ENCODE results near the gene ADGRL3.

Gene ADGRL3

DNA sequence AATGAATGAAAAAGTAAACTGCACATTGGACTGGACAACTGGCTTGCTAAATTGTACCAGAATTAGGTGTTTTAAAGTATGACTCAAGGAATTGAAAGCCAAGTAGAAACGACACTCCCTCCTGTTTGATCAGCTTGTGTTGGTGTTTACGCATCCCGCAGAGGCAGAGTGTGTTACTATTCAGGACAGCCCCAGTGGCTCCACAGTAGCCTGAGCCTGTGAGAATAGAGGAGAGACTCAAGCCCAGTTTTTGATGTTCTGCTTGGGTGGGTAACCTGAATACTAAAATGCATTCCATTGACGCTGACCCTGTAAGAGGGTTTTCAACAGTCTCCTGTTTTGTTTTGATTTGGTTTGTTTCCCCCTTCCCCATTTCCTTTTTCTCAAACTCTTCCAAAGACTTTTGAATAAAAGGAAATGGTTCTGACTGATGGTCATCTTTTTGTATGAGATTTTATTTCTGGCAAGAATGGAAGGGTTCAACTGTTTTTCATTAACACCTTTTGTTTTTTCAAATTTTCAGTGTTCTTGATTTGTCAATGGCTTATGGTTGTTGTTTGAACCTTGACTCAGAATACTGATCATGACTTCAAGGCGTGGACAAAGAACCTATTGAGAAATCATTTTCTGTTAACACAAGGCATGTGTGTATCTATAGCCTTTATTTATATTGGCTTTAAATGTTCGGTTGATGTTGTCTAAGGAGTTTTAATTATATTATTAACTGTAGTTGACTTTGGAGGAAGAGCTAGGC is 10.2 kb downstream of the ADGRL3 start:
- ATAC-seq (ENCODE audit: low read depth): no peak

GRCh38 chr4:61211781-61212180 is 11.7 kb downstream of the ADGRL3 start:
- TF ChIP-seq CTCF (IDR thresholded peaks at IDR 0.05; ENCODE audit: poor library complexity, severe bottlenecking): no peak
- no peak for DNase-seq (ENCODE audit: low spot score)
- H3K27me3 ChIP-seq (ENCODE audit: insufficient read depth, poor library complexity, severe bottlenecking): no peaks in the 10 kb centered on the region
- no peak overlapping the region for H3K27ac ChIP-seq (ENCODE audit: poor library complexity, severe bottlenecking)
- no peak for ATAC-seq (ENCODE audit: low read depth)
- no peaks in the 10 kb centered on the region for H3K4me1 ChIP-seq (ENCODE audit: insufficient read depth, poor library complexity, severe bottlenecking)
- no peaks in the 10 kb centered on the region for H3K36me3 ChIP-seq (ENCODE audit: low read depth)
- H3K4me3 ChIP-seq (ENCODE audit: severe bottlenecking): no peak overlapping the region
- H3K9me3 ChIP-seq (ENCODE audit: severe bottlenecking): no peaks in the 10 kb centered on the region

More for the DNA sequence above, 10.2 kb downstream of the ADGRL3 start:
- no peak for DNase-seq (ENCODE audit: low spot score)
- Histone ChIP-seq H3K27ac (ENCODE audit: poor library complexity, severe bottlenecking) (no peak overlapping the region), H3K27me3 (ENCODE audit: insufficient read depth, poor library complexity, severe bottlenecking) (no peaks in the 10 kb centered on the region), H3K9me3 (ENCODE audit: severe bottlenecking) (no peaks in the 10 kb centered on the region), H3K4me3 (ENCODE audit: severe bottlenecking) (no peak overlapping the region), H3K4me1 (ENCODE audit: insufficient read depth, poor library complexity, severe bottlenecking) (no peaks in the 10 kb centered on the region), H3K36me3 (ENCODE audit: low read depth) (no peaks in the 10 kb centered on the region)
- no peak for TF ChIP-seq CTCF (IDR thresholded peaks at IDR 0.05; ENCODE audit: poor library complexity, severe bottlenecking)

- H3K9me3 ChIP-seq (ENCODE audit: severe bottlenecking): no peaks in the 10 kb centered on the region
- no peaks in the 10 kb centered on the region for H3K4me1 ChIP-seq (ENCODE audit: insufficient read depth, poor library complexity, severe bottlenecking)
- DNase-seq (ENCODE audit: low spot score) (no peak), ATAC-seq (ENCODE audit: low read depth) (no peak)
- H3K4me3 ChIP-seq (ENCODE audit: severe bottlenecking): no peak overlapping the region
- H3K36me3 ChIP-seq (ENCODE audit: low read depth): no peaks in the 10 kb centered on the region
- no peaks in the 10 kb centered on the region for H3K27me3 ChIP-seq (ENCODE audit: insufficient read depth, poor library complexity, severe bottlenecking)
- no peak overlapping the region for H3K27ac ChIP-seq (ENCODE audit: poor library complexity, severe bottlenecking)
- TF ChIP-seq CTCF (IDR thresholded peaks at IDR 0.05; ENCODE audit: poor library complexity, severe bottlenecking): no peak
Measured at GRCh38 chr4:61212788-61213187, 12.7 kb downstream of the ADGRL3 start.

DNA sequence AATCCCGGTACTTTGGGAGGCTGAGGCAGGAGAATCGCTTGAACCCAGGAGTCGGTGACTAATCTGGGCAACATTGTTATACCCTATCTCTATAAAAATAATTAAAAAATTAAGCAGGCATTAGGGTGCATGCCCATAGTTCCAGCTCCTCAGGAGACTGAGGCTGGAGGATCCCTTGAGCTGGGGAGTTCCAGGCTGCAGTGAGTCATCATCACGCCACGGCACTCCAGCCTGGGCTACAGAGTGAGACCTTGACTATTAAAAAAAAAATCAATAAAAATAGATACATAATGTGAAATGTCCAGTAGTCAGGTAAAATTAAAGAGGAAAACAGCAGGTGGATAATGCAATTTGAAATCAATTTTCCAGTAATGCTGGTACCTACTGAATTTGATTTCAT is 14.6 kb downstream of the ADGRL3 start:
- H3K27ac ChIP-seq (ENCODE audit: poor library complexity, severe bottlenecking): no peak overlapping the region
- no peaks in the 10 kb centered on the region for H3K36me3 ChIP-seq (ENCODE audit: low read depth)
- TF ChIP-seq CTCF (IDR thresholded peaks at IDR 0.05; ENCODE audit: poor library complexity, severe bottlenecking): no peak
- no peaks in the 10 kb centered on the region for H3K4me1 ChIP-seq (ENCODE audit: insufficient read depth, poor library complexity, severe bottlenecking)
- no peaks in the 10 kb centered on the region for H3K27me3 ChIP-seq (ENCODE audit: insufficient read depth, poor library complexity, severe bottlenecking)
- no peaks in the 10 kb centered on the region for H3K9me3 ChIP-seq (ENCODE audit: severe bottlenecking)
- H3K4me3 ChIP-seq (ENCODE audit: severe bottlenecking): no peak overlapping the region
- no peak for DNase-seq (ENCODE audit: low spot score)
- ATAC-seq (ENCODE audit: low read depth): no peak

DNA sequence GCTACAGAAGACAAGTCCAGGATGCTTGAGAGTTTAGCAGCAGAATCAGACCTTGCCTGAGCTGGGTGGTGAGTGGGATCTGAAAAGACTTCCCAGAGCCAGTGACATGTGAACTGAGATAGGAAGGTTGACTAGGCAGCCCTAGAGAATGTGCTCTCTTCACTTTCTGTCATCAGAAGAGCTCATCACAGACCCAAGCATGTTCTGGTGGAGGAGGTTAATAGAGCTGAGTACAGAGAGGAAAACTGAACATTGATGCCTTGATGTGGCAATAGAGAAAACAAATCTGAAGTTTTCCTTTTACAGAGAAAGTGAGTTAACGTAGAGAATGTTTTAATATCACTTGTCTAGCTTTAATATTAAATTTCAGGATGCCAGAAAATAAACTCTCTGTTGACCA is 17.1 kb downstream of the ADGRL3 start:
- DNase-seq (ENCODE audit: low spot score) (no peak), ATAC-seq (ENCODE audit: low read depth) (no peak)
- Histone ChIP-seq H3K4me1 (ENCODE audit: insufficient read depth, poor library complexity, severe bottlenecking) (no peaks in the 10 kb centered on the region), H3K27ac (ENCODE audit: poor library complexity, severe bottlenecking) (no peak overlapping the region), H3K4me3 (ENCODE audit: severe bottlenecking) (no peak overlapping the region), H3K27me3 (ENCODE audit: insufficient read depth, poor library complexity, severe bottlenecking) (no peaks in the 10 kb centered on the region), H3K36me3 (ENCODE audit: low read depth) (no peaks in the 10 kb centered on the region), H3K9me3 (ENCODE audit: severe bottlenecking) (no peaks in the 10 kb centered on the region)
- TF ChIP-seq CTCF (IDR thresholded peaks at IDR 0.05; ENCODE audit: poor library complexity, severe bottlenecking): no peak

Data from RWPE2 (cell line).